CD4-positive, alpha-beta T cell treated with Interferon gamma for 1 hour (primary cell): ENCODE measurements around the gene IFT88.

Source experiments
- DNase-seq: peaks from one replicate; pipeline ENCODE4 v3.0.0-alpha.2; 2020

IFT88 gene

GRCh38 chr13:20717581-20718542 is 150.9 kb downstream of the IFT88 start:
- DNase-seq = no peak

DNA sequence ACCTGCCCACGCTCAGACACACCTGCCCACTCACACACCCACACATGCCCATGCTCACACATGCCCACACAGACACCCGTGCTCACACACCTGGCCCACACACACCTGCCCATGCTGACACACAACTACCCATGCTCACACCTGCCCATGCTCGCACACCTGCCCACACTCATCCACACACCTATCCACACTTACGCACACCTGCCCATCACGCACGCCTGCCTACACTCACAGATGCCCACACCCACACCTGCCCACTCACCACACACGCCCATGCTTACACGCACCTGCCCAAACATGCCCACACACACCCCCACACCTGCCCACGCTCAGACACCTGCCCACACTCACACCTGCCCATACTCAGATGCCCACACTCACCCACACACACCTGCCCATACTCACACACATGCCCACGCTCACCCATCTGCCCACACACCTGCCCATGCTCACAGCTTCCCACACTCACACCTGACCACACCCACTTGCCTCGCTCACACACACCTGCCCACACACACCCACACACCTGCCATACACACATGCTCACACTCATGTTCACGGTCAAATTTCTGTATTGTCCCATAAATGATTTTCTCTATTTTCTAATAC is 152.1 kb downstream of the IFT88 start:
- DNase-seq = no peak

- DNase-seq = no peak
Measured at GRCh38 chr13:20719783-20720182, 152.8 kb downstream of the IFT88 start.

- no peak for DNase-seq
Measured at GRCh38 chr13:20720499-20720898, 153.5 kb downstream of the IFT88 start.

DNA sequence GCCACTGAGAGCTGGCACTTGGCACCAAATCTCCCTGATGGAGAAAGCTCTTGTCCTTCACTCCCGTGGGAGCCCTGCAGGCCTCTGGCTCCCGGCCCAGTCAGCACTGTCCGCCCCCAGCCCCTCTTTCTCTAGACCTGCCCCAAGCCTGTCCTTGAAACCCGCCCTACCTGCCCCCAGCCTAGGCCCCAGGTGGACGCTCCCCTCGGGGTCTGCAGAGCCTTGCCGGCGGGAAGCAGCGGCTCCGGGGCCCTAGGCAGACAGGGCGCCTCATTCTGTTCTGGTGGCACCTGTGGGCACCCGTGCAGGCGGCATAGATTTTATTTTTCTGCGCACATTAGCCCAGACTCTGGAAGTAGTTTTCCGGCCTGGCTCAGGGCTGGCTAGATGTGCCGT is 154.1 kb downstream of the IFT88 start:
- no peak for DNase-seq

DNA sequence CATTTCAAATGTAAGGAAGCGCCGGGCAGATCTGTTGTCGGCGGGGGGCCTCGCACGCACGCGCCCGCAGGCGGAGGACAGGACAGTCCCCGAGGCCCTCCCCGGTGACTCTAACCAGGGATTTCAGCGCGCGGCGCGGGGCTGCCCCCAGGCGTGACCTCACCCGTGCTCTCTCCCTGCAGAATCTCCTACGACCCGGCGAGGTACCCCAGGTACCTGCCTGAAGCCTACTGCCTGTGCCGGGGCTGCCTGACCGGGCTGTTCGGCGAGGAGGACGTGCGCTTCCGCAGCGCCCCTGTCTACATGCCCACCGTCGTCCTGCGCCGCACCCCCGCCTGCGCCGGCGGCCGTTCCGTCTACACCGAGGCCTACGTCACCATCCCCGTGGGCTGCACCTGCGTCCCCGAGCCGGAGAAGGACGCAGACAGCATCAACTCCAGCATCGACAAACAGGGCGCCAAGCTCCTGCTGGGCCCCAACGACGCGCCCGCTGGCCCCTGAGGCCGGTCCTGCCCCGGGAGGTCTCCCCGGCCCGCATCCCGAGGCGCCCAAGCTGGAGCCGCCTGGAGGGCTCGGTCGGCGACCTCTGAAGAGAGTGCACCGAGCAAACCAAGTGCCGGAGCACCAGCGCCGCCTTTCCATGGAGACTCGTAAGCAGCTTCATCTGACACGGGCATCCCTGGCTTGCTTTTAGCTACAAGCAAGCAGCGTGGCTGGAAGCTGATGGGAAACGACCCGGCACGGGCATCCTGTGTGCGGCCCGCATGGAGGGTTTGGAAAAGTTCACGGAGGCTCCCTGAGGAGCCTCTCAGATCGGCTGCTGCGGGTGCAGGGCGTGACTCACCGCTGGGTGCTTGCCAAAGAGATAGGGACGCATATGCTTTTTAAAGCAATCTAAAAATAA is 154.7 kb downstream of the IFT88 start:
- DNase-seq = no peak

DNA sequence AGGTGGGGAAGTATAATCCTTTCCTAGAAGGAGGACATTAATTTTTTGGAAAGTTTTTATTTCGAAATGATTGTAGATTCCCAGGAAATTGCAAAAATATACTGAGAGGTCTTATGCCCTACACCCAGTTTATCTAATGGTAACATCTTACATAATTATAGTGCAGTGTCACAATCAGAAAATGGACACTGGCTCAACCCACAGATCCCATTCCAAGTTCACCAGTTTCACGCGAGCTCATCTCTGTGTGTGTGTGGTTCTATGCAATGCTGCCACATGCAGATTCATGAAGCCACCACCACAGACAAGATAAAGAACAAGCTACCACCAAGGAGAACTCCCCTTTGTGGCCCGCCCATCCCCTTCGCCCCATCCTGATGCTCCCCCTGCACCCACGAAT is 160.9 kb downstream of the IFT88 start:
- no peak for DNase-seq

DNA sequence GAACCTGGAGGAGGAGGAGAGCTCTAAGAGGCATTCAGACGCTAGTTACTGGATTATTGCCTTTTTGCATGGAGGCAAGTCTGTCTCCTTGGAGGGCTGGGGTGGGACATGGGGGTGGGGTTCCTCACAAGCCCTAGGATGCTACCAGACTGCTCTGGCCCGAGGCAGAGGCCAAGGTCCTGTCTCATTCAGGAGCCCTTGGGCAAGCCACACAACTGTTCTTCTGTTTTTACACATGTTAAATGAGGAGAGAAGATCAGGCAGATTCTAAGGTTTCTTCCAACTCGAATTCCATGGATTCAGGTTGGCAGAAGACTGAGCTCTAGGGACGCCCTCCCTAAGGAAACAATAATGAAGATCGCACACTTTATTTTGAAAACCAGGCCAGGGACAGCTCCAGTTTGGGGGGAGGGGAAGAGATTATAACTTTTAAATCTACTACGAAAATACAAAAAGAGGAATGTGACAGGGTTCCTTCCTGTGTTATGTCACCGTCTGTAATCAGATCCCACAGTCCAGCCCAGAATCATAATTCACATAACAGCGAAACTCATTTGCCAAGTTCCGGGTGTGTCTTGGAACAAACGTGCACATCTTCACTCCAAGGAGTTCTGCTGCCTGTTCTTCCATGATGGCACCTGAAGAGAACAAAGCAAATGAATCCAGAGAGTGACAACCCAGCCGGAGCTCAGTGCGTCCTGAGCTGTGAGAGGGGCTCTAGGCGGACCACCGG is 161.8 kb downstream of the IFT88 start:
- no peak for DNase-seq

- no peak for DNase-seq
Measured at GRCh38 chr13:20729633-20730585, 163.0 kb downstream of the IFT88 start.

- DNase-seq = no peak
Measured at GRCh38 chr13:20738616-20739015, 171.7 kb downstream of the IFT88 start.

DNA sequence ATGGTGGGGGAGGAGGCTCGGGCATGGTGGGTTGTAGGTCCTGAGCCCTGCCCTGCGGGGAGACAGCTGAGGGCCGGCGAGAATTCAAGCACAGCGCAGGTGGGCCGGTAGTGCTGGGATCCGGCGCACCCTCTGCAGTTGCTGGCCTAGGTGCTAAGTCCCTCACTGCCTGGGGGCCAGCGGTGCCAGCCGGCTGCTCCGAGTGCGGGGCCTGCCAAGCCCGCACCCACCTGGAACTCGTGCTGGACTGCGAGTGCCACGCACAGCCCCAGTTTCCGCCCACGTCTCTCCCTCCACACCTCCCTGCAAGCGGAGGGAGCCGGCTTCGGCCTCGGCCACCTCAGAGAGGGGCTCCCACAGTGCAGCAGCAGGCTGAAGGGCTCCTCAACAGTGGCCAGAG is 173.1 kb downstream of the IFT88 start:
- no peak for DNase-seq
